K562 (cell line): ENCODE data around the gene TNP1. TPM values are rescaled to one million over a fixed set of nuclear protein-coding genes. Genes with fewer than 3 reads are reported as not detected.

Experiments used
- BDP1 ChIP-seq: IDR thresholded peaks from 3 replicates; pipeline ENCODE4 v1.6.1; 2011; ENCODE audit not compliant: insufficient read length, insufficient read depth
- CHCHD3 ChIP-seq: fragments of 250-450 bp; sonication (Bioruptor Pico); IDR thresholded peaks from 2 replicates; pipeline ENCODE4 v2.1.2; 2022; ENCODE audit warnings: mild to moderate bottlenecking
- CSDE1 ChIP-seq, 2 experiments: fragments of 450-650 bp; IDR thresholded peaks; 2 replicates each; pipeline ENCODE4 v1.6.1; 2016; ENCODE audit warnings: mild to moderate bottlenecking in 1 of 2
- ELF2 ChIP-seq: fragments of 250-450 bp; sonication (Bioruptor Pico); IDR thresholded peaks from 2 replicates; pipeline ENCODE4 v1.5.0; 2021; ENCODE audit warnings: mild to moderate bottlenecking
- GTF2E2 ChIP-seq: fragments of 200-800 bp; sonication (Bioruptor generic); IDR thresholded peaks from 2 replicates; pipeline ENCODE4 v1.6.1; 2016; ENCODE audit warnings: missing genetic modification characterization, missing compliant biosample characterization
- HSF4 ChIP-seq: fragments of 250-450 bp; sonication (Bioruptor Pico); IDR thresholded peaks from 2 replicates; pipeline ENCODE4 v2.1.2; 2022; ENCODE audit warnings: mild to moderate bottlenecking, moderate library complexity, borderline replicate concordance
- IFI16 ChIP-seq: fragments of 250-450 bp; sonication (Bioruptor Pico); IDR thresholded peaks from 2 replicates; pipeline ENCODE4 v2.1.2; 2022; ENCODE audit warnings: mild to moderate bottlenecking, inconsistent platforms
- JUND ChIP-seq, 2 experiments: IDR thresholded peaks; 2 replicates in 1 of 2; 3 replicates in 1 of 2; pipeline ENCODE4 v1.6.1; 2011; ENCODE audit warnings: borderline replicate concordance in 2 of 2, low read depth in 2 of 2, low read length in 2 of 2, improper control_type of control experiment in 1 of 2, missing biosample characterization in 1 of 2, missing genetic modification characterization in 1 of 2, missing genetic modification reagents in 1 of 2
- MTA2 ChIP-seq: fragments of 450-650 bp; IDR thresholded peaks from 2 replicates; pipeline ENCODE4 v1.6.1; 2016; ENCODE audit warnings: low read depth
- NCOA2 ChIP-seq, 2 experiments: fragments of 450-650 bp; IDR thresholded peaks; 2 replicates each; pipeline ENCODE4 v1.6.1; 2018; ENCODE audit warnings: mild to moderate bottlenecking in 2 of 2, moderate library complexity in 1 of 2; ENCODE audit not compliant: partially characterized antibody in 2 of 2
- PCBP2 ChIP-seq: fragments of 200-400 bp; formaldehyde crosslinking; IDR thresholded peaks from 2 replicates; pipeline ENCODE4 v1.6.1; 2018; ENCODE audit warnings: low read length, low read depth, mild to moderate bottlenecking, moderate library complexity; ENCODE audit not compliant: poor library complexity, severe bottlenecking
- SMAD4 ChIP-seq: fragments of 250-450 bp; sonication (Bioruptor Pico); conservative IDR thresholded peaks from 2 replicates; pipeline ENCODE4 v1.8.0; 2021; ENCODE audit warnings: inconsistent platforms, mild to moderate bottlenecking, moderate library complexity
- STAT5A ChIP-seq: IDR thresholded peaks from 2 replicates; pipeline ENCODE4 v1.6.1; 2012; ENCODE audit warnings: low read length, inconsistent platforms, borderline replicate concordance
- TRIM24 ChIP-seq, 2 experiments: fragments of 450-650 bp; IDR thresholded peaks; 2 replicates each; pipeline ENCODE4 v1.6.1; 2016
- YY1 ChIP-seq, 3 experiments: IDR thresholded peaks; 2 replicates each; pipeline ENCODE4 v1.6.1; 2011; ENCODE audit warnings: low read length in 2 of 3, mild to moderate bottlenecking in 2 of 3, moderate library complexity in 2 of 3, borderline replicate concordance in 1 of 3, control low read depth in 1 of 3, low read depth in 1 of 3; ENCODE audit not compliant: insufficient read depth in 3 of 3, insufficient replicate concordance in 2 of 3, control insufficient read depth in 1 of 3, insufficient read length in 1 of 3; ENCODE audit errors: extremely low read depth in 1 of 3
- ZBED1 ChIP-seq: IDR thresholded peaks from 2 replicates; pipeline ENCODE4 v1.6.1; 2014
- ZFP1 ChIP-seq: fragments of 450-650 bp; formaldehyde crosslinking; IDR thresholded peaks from 2 replicates; pipeline ENCODE4 v1.4.0; 2020; ENCODE audit warnings: mild to moderate bottlenecking, mixed read lengths
- ZNF212 ChIP-seq: fragments of 450-650 bp; formaldehyde crosslinking; IDR thresholded peaks from 2 replicates; pipeline ENCODE4 v1.4.0; 2020; ENCODE audit warnings: mild to moderate bottlenecking
- ZNF766 ChIP-seq: fragments of 200-800 bp; sonication (Bioruptor generic); conservative IDR thresholded peaks from 2 replicates; pipeline ENCODE4 v1.6.1; 2016; ENCODE audit warnings: missing genetic modification characterization, missing compliant biosample characterization
- polyA plus RNA-seq, 8 experiments: library from polyadenylated mRNA; depleted of rRNA in 4 of 8; stranded (reverse) in 5 of 8; unstranded in 3 of 8; fragments of >200 nt; fragmentation: Nextera tagmentation in 2 of 8; fragmentation: Illumina TruSeq in 1 of 8; extraction: Ambion mirVana in 2 of 8; extraction: Trizol in 1 of 8; gene quantifications; 2 replicates each; pipeline versions ENCODE4 v1.2.1 to v1.2.3, GENCODE V29; 2011 to 2014; ENCODE audit warnings: inconsistent platforms in 1 of 8, missing spikeins in 1 of 8
- total RNA-seq, 7 experiments: library from RNA; depleted of rRNA in 6 of 7; stranded (reverse); fragments of >200 nt in 6 of 7; fragmentation: Illumina TruSeq in 2 of 7; extraction: Trizol in 2 of 7; gene quantifications; 2 replicates each; pipeline versions ENCODE4 v1.2.1 to v1.2.3, GENCODE V29; 2011 to 2021; ENCODE audit warnings: low replicate concordance in 1 of 7
- TF ChIP-seq, protein P1 (sequence below), 2 experiments: fragments of 450-650 bp in 1 of 2; sonication (generic) in 1 of 2; formaldehyde crosslinking in 1 of 2; IDR thresholded peaks in 1 of 2; conservative IDR thresholded peaks in 1 of 2; 2 replicates each; pipeline versions ENCODE4 v1.6.1 to v1.8.1; 2016 to 2023; ENCODE audit warnings: mild to moderate bottlenecking in 2 of 2, moderate library complexity in 2 of 2, inconsistent platforms in 1 of 2, missing genetic modification reagents in 1 of 2
- TF ChIP-seq, protein P2 (sequence below), 2 experiments: IDR thresholded peaks in 1 of 2; conservative IDR thresholded peaks in 1 of 2; 2 replicates each; pipeline ENCODE4 v1.6.1; 2016; ENCODE audit warnings: low read depth in 2 of 2, mild to moderate bottlenecking in 1 of 2, missing compliant biosample characterization in 1 of 2, missing genetic modification characterization in 1 of 2, moderate library complexity in 1 of 2

TNP1 gene
- total and polyA plus RNA-seq, 9 of the 15 experiments (the other 6 are each of a cell fraction or from before 2014, with no cell fraction given) = not detected

DNA sequence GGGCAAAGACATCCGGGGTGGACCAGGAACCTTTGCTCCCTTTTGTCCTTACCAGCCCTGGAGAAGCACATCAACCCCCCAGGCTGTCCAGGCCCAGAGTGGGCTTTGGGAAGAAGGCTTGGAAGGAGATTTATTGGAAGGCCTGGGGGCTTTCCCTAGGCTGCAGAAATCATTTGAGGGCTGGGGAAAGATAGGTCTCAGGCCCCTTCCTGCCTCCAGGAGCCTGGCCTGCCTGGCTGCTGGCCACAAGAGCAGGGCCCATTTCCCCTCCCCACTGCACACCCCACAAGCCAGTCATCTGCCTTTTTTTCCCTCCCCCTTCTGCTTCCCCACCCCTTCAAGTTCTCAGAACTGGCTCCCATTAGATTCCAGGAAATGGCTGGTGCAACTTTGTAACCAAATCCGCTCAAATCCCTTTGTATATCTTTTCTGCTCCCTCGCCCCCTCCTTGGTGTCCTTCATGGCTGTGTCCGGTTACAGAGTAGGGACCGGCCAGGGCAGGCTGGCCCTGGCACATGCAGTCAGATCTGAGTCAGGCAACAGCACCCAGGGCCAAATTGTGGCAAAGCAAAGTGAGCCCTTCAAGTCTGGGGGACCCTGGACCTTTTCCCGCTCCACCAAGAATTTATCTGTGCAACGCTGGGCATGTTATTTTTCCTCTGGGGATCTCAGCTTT is 20.8 kb upstream of the TNP1 start (continued):
- TF ChIP-seq ZFP1 (CRISPR knock-in tag) = no peak
- TF ChIP-seq, protein P1, sequence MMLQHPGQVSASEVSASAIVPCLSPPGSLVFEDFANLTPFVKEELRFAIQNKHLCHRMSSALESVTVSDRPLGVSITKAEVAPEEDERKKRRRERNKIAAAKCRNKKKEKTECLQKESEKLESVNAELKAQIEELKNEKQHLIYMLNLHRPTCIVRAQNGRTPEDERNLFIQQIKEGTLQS (IDR thresholded peaks at IDR 0.05) = peak; percentile 73; the same call in 1 of the 2 replicates
- TF ChIP-seq, protein P1 (CRISPR knock-in tag; conservative IDR thresholded peaks at IDR 0.05) = no peak
- TF ChIP-seq, protein P2, sequence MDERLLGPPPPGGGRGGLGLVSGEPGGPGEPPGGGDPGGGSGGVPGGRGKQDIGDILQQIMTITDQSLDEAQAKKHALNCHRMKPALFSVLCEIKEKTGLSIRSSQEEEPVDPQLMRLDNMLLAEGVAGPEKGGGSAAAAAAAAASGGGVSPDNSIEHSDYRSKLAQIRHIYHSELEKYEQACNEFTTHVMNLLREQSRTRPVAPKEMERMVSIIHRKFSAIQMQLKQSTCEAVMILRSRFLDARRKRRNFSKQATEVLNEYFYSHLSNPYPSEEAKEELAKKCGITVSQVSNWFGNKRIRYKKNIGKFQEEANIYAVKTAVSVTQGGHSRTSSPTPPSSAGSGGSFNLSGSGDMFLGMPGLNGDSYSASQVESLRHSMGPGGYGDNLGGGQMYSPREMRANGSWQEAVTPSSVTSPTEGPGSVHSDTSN (CRISPR knock-in tag; IDR thresholded peaks at IDR 0.05; ENCODE audit: low read depth) = no peak
- TF ChIP-seq, protein P2 (tag; conservative IDR thresholded peaks at IDR 0.05; ENCODE audit: low read depth) = 0 out of 2 replicates have a peak, but pooled peaks have one; percentile 17
- TF ChIP-seq PCBP2 = no peak
- TF ChIP-seq ELF2 (CRISPR knock-in tag) = no peak
- no peak for TF ChIP-seq IFI16 (CRISPR knock-in tag)
- no peak for TF ChIP-seq CSDE1 (IDR thresholded peaks at IDR 0.05)
- no peak for TF ChIP-seq ZNF212 (CRISPR knock-in tag)
- peak; percentile 29; the same call in 1 of the 2 replicates for TF ChIP-seq MTA2
- peak in 1 of 3 experiments; percentile 46 for TF ChIP-seq YY1 (IDR thresholded peaks at IDR 0.05; ENCODE audit: borderline replicate concordance in 1 of 3, control insufficient read depth in 1 of 3, extremely low read depth in 1 of 3, insufficient read depth in 3 of 3, insufficient read length in 1 of 3, insufficient replicate concordance in 2 of 3, low read depth in 1 of 3, low read length in 2 of 3)
- peak; percentile 43; the same call in 1 of the 2 replicates for TF ChIP-seq JUND (IDR thresholded peaks at IDR 0.05; ENCODE audit: borderline replicate concordance, low read depth, low read length)
- peak; percentile 59; the same call in 1 of the 3 replicates for TF ChIP-seq JUND (tag; IDR thresholded peaks at IDR 0.05; ENCODE audit: borderline replicate concordance, low read depth, low read length)
- TF ChIP-seq SMAD4 (CRISPR knock-in tag) = peak; percentile 58; the same call in 1 of the 2 replicates
- TF ChIP-seq BDP1 = no peak
- TF ChIP-seq ZNF766 (CRISPR knock-in tag) = no peak
- no peak for TF ChIP-seq HSF4 (CRISPR knock-in tag)
- no peak for TF ChIP-seq GTF2E2 (tag)
- peak; percentile 74 to 83 for TF ChIP-seq TRIM24 (IDR thresholded peaks at IDR 0.05)
- TF ChIP-seq STAT5A = peak; percentile 97
- no peak for TF ChIP-seq ZBED1
- TF ChIP-seq CHCHD3 = no peak
- TF ChIP-seq NCOA2 (IDR thresholded peaks at IDR 0.05; ENCODE audit: partially characterized antibody in 2 of 2) = no peak
